HUDEP-2 (cell line): ENCODE data around the gene CMTM8.

Experiments used
- DNase-seq, 76 experiments: peaks; one replicate each; lab custom pipeline; 2025; ENCODE audit not compliant: unreplicated experiment in 76 of 76; lab: John Stamatoyannopoulos, UW

CMTM8 gene

GRCh38 chr3:32401556-32402081 is 163.1 kb downstream of the CMTM8 start:
- peak in 40 of 76 experiments; percentile 6 to 56 (median 28) for DNase-seq

DNA sequence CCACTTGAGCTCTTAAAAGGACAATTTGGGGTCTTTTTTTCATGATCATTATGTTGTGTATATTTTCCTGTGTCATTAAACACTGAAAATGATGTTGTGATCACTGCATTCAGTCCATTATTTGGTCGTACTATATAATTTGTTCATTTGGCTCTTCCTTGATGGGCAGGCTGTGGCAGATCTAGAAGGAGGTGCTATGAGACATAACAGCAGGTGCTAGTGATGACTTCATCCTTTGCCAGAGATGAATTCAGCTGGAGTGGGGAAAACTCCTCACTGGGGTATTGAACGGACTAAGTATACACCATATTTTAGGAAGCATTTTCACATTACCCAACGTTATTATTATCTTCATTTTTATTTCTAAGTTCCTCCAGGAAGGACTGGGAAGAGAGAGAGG is 165.2 kb downstream of the CMTM8 start:
- no peak for DNase-seq

- no peak for DNase-seq
Observed at GRCh38 chr3:32404714-32405113, 166.2 kb downstream of the CMTM8 start.

GRCh38 chr3:32405155-32405554 is 166.7 kb downstream of the CMTM8 start:
- DNase-seq, result peak in 1 of 76 experiments; percentile 19

GRCh38 chr3:32405711-32406323 is 167.3 kb downstream of the CMTM8 start:
- no peak for DNase-seq

DNA sequence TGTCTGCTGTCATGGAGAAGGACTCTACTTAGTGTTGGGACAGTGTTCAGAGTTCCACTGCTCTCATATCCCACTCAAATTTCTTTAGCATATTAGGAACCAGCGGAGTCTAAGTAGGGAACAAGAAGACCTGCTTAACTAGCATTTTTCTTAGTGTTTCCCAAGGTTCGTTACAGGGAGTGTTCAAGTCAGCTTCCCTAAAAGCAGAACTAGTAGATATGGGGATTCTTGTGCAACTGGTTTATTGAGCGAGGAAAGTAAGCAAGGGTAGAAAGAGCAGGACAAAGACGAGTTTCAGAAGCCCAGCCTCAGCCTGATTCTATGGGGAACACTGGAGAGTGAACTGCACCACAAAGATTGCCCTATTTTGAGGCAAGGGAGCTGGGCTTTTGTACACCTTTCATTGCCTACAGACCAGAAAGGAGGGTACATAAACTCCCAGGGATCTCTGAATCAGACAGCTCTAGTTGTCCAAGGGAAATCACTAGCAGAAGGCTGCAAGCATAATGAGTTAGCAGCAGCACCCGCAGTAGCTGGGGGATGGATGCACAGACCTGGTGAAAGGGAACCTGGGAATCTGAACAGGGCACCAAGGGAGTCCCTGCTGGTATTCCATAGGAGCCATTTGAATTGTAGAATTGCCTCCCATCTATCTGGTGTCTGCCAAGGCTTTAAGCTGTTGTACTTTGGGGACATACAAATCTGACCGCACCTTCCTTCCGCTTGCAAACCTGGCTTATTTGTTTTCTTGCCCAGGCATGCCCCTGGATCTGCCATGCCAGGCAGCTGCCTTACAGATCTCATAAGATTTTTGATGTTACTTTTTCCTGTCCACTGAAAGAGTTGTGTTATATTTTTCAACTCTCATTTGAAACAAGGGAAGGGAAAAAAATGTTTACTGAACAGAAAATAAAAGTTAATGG is 168.3 kb downstream of the CMTM8 start:
- no peak for DNase-seq

DNA sequence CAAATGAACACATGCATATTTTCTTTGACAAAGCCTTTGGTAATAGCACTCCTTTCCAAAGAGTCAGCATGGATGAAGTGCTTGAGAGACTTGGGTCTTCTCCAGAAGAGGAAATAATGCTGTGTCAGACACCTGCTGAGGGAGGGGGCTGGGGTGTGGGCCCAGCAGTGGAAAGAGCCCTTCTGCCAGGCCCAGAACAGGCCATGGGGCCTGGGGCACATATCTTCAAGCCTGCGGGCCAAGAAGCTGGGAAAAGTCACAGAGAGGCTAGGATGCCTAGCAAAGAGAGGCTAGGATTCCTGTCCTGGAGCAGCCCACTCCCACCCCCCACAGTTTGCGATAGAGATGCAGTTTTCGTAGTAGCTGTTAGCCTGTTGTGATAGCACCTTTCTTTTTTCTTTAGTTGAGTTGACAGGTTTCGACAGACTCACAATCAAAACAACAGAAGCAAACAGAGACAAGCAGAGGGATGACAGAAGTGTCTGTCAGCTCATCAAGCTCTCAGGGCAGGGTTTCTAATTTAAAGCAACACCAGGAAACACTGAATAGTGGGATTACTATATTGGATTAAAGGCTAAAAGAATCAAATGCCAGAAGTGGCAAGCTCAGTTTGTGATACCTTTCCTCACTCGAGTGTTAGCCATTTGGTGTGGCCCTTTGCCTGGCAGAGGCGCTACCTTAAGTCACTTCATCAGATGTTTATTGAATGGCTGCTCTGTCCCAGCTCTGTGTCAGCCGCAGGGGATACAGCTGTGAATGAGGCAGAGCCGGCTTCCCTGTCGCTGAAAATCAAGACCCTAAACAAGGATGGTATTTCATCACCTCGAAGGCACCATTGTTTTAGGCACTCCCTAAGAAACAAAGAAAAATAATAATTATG is 172.1 kb downstream of the CMTM8 start:
- DNase-seq, result no peak

DNA sequence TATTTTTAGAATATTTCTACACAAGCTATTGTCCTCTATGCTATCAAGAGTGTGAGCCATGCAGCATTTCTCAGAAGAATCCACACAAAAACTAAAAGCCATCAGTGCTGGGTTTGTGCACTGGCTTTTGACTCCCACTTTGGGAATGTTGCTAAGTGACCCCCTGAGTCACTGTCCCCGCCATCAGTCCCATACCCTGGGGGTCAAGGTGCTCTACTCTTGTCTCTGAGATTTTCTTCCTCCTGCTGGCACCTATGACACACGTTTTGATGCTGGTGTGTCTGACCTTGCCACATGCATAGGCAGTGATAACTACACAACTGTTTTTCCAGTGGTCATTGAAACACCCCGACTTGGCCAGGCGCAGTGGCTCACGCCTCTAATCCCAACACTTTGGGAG is 173.0 kb downstream of the CMTM8 start:
- DNase-seq, result no peak

GRCh38 chr3:32412887-32413286 is 174.4 kb downstream of the CMTM8 start:
- DNase-seq, result no peak

- DNase-seq, result no peak
Observed at GRCh38 chr3:32413845-32414521, 175.5 kb downstream of the CMTM8 start.

- no peak for DNase-seq
Observed at GRCh38 chr3:32414522-32415202, 176.2 kb downstream of the CMTM8 start.

DNA sequence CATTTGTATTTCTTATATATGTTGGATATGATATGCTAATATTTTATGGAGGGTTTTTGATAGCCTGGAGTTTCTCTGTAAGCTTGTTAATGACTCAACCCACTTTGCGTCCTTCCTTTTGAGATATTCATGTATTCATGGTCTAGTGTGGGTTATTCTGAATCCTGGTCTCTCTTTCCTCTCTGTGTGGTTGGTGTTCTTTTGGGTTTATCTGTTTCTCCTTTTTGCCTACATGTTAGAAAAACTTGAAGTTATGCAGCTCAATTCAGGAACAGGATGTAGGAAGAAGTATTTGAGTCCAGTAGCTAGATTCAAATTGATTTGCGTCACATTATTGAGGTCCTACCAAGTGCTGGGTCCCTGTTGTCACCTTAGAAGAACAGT is 181.3 kb downstream of the CMTM8 start:
- DNase-seq, result no peak
